Skin of body (tissue), 2 donors: ENCODE results near the gene CA10. TPM values are rescaled to one million over a fixed set of nuclear protein-coding genes. Genes with fewer than 3 reads are reported as not detected.

Source experiments
- DNase-seq: peaks from one replicate; lab custom pipeline; 2025; lab: John Stamatoyannopoulos, UW
- total RNA-seq: library from RNA; depleted of rRNA; stranded (reverse); fragments of >200 nt; gene quantifications from one replicate; pipeline ENCODE4 v1.2.3, GENCODE V29; 2014

Gene CA10
- 0.89 TPM for total RNA-seq

- DNase-seq = no peak
Measured at GRCh38 chr17:52158450-52159042, at the start of gene CA10. CA10 (minus strand) TSS chr17:52158714.

- no peak for DNase-seq
Measured at GRCh38 chr17:52207796-52208195, 49.3 kb upstream of the CA10 start.

- no peak for DNase-seq
Measured at GRCh38 chr17:52202520-52203080, 44.1 kb upstream of the CA10 start.

DNA sequence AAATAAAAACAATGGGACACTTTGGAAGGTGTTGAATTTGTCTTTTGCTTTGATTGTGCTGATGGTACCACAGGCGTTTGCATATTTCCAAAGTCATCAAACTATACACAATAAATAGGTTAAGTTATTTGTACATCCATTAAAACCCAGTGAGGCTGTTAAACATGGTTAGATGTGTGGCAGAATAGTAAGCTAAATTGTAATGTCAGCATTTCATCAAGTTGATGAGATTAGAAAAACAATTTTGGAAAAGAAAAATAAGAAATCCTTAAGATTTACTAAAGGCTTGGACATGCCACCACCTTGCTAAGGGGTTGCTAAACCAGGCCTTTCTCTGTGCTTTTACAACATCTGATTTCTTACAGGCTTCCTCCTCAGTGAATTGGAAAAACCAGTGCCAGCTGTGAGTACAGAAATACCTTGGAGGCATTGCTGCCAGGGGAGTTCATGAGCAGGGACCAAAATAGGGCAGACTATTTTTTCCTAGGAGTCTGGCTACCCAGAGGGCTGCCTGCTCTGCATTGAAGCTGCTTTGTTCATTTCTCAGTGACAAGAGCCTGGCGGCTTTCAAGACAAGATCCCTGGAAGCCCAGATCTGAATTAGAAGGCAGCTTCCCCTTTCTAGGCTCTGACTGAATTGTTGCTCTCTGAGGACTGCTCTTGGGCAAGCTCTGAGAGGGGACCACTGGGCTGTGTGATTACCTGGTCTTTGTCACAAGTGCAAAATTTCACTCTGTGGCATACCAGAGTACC, 43.4 kb upstream of the CA10 start:
- no peak for DNase-seq

DNA sequence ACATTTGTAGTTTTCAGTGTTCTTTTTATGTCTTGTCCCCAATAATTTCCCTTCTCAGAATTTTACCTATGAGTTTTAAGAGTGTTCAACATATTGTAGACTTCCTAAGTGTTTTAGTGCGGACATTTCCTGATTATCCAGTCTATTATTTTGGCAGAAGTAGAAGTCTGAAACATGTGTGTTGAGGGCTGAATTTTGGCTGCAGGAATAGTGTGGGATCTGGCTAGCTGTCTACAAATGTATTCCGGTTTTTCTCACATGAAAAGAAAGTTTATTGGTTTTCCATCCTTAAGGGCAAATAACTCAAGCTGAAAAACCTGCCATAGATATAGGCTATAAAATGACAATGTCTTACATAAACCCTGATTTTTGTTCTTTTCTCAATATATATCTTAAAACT, 33.0 kb upstream of the CA10 start:
- no peak for DNase-seq

- DNase-seq = no peak
Measured at GRCh38 chr17:52181782-52182181, 23.3 kb upstream of the CA10 start.

DNA sequence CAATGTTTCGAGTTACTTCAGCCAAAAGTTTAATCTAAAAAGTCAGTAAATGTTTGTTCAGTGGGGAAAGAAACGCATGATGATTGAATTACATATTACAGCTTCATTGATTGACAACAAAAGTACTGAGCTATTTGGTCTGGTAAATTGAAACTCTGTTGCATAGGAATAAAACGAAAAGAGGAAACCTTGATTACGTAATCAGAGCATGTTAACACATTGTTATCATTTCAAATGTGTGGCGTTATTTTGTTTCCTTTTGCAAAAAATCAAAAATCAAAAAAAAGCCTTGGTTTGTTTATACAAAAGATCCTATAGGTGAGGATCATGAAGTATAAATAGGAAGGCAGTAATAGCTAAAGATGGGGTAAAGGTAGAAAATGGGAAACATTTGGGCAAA, 19.5 kb upstream of the CA10 start:
- no peak for DNase-seq

DNA sequence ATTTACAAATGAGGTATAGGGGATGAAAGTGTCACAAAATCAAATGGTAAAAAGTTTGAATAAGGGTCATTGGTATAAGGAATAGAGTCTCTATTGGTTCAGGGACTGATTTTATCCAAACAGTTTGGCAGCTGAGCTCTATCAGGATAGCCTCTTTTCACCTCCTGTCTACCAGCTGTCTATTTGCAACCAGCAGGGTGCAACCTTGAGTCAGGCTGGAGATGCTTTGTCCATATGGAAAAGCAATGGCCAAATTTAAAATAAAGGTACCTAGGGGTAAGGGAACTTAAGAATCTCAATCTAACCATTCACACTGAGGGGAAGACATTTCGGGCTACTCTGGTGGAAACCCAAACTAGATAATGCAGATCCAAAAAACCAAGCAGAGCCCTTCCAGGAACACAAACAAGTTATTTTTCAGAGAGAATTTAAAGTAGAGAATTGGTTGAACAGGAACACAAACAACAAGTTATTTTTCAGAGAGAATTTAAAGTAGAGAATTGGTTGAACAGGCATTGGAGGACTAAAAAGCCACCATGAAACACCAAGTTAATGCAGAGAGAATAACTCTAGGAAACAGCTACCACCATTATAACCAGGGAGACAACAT, 12.6 kb upstream of the CA10 start:
- DNase-seq = no peak

DNA sequence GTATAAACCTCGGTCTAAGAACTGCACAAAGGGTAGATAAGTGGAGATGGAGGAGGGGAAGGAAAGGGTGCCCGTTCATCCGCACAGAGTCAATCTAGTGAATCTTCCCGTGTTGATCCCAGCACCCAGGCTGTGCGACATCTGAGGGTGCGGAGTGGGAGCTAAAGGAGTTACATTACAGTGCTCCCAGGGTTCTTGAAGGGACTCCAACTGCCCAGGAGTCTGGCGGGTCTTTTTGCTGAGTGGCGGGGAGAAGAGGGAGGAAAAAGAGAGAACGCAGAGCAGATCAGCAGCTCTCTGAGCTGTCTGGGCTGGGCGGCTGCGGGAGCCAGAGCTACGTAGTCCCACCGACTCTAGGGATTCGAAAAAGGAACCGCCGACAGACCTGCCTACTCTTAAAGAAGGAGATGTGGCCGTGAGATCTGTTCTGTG, 1.6 kb upstream of the CA10 start:
- DNase-seq = no peak

- no peak for DNase-seq
Measured at GRCh38 chr17:52159246-52160135, 977 bp upstream of the CA10 start.

- no peak for DNase-seq
Measured at GRCh38 chr17:52157603-52158449, 688 bp downstream of the CA10 start.

- DNase-seq = no peak
Measured at GRCh38 chr17:52156576-52157570, 1.6 kb downstream of the CA10 start.

DNA sequence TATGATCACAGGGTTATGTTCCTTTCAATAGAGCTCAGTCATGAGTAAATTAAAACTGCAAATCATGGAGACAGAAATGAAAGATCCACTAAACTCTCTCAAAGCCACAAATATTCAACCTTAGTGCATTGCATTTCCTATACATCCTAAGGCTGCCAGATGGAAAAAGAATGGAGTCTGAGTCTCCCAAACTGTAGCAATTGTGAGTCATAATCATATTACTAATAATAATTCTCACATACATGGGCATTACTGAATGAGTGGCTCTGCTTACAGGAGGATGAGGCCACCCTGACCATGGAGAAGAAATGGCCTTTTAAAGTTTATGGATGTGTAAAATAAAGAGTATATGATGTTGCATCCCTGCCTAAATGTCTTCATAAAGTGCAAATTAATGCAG, 3.2 kb downstream of the CA10 start:
- DNase-seq = no peak

- DNase-seq = no peak
Measured at GRCh38 chr17:52154466-52154865, 4.0 kb downstream of the CA10 start.

DNA sequence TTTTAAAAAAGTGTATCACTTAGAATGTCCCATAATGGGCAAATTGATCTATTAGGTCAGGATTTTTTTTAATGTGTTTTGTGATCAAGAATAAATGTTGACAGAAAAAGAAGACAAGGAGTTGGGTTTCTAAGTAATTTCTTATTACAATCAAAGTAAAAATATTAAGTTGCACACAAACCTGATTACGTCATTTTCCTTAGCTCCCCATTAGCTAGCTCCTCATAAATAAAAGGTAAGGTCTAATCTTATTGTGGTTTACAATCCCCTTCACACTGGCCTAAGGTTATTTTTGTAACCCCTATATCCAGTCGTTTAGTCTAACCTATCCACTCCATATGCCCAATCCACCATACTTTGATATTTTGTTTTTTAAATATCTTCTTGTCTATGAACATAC, 7.6 kb downstream of the CA10 start:
- DNase-seq = no peak

- DNase-seq = no peak
Measured at GRCh38 chr17:52149626-52150025, 8.9 kb downstream of the CA10 start.

GRCh38 chr17:52148969-52149351, 9.6 kb downstream of the CA10 start:
- DNase-seq = no peak

- no peak for DNase-seq
Measured at GRCh38 chr17:52148288-52148968, 10.1 kb downstream of the CA10 start.

- DNase-seq = no peak
Measured at GRCh38 chr17:52147872-52148271, 10.6 kb downstream of the CA10 start.
